Activated naive CD8-positive, alpha-beta T cell treated with anti-CD3 and anti-CD28 coated beads for 36 hours (primary cell): Measurements from ENCODE around the gene NBEA. TPM values are rescaled to one million over a fixed set of nuclear protein-coding genes. Genes with fewer than 3 reads are reported as not detected.

Experiments used
- DNase-seq: peaks from one replicate; pipeline ENCODE4 v3.0.0; 2021
- H3K27ac Mint-ChIP-seq: one replicate; pipeline ENCODE4 v1.8.0; 2022; ENCODE audit warnings: mild to moderate bottlenecking, moderate library complexity, mixed read lengths
- H3K27me3 Mint-ChIP-seq: one replicate; pipeline ENCODE4 v1.8.0; 2022; ENCODE audit warnings: mild to moderate bottlenecking, mixed read lengths
- H3K36me3 Mint-ChIP-seq: one replicate; pipeline ENCODE4 v1.8.0; 2021; ENCODE audit warnings: mild to moderate bottlenecking, mixed read lengths
- H3K4me1 Mint-ChIP-seq: one replicate; pipeline ENCODE4 v1.8.0; 2021; ENCODE audit warnings: mixed read lengths
- H3K4me3 Mint-ChIP-seq: one replicate; pipeline ENCODE4 v1.8.0; 2022; ENCODE audit warnings: mild to moderate bottlenecking, moderate library complexity, mixed read lengths
- H3K9me3 Mint-ChIP-seq: one replicate; pipeline ENCODE4 v1.8.0; 2022; ENCODE audit warnings: mixed read lengths
- total RNA-seq, 2 experiments: library from RNA; stranded (reverse); gene quantifications; one replicate each; pipeline ENCODE4 v1.2.3, GENCODE V29; 2021

NBEA gene
- total RNA-seq, 2 experiments from 2014 or later: 0.39 to 0.42 TPM

DNA sequence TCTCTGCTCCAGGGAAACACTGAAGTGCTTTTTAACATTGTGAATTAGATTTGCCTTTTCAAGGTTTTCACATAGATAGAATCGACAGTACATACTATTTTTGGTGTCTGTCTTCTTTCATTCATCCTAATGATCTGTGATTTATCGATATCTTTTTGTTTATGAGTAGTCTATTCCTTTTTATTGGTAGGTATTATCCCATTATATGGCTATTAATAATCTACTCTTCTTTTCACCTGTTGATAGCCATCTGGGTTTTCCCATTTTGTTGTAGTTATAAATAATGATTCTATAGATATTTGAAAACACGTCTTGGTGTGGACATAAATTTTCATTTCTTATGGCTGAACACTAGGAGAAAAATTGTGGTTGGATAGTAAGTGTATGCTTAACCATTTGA lies 271.8 kb downstream of the NBEA start:
- Mint-ChIP-seq H3K27ac (no peak overlapping the region), H3K4me1 (no peaks in the 10 kb centered on the region), H3K9me3 (no peaks in the 10 kb centered on the region)

DNA sequence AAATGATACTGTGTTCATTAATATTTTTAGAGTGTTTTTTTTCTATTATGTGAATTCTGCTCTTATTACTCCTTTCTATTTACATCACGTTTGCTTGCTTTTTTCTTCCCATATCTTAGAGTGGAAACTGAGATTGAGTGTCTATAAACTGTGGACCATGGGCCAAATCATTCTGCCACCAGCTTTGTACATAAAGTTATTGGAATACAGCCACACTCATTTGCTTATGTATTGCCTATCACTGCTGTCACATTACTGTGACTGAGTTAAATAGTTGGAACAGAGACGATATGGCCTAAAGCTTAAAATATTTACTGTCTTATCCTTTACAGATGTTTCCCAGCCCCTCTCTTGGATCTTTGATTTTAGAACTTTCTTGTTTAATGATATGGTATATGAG lies 274.1 kb downstream of the NBEA start:
- H3K9me3 Mint-ChIP-seq: peaks cover 3% of the 10 kb centered on the region

More for the DNA sequence above, 271.8 kb downstream of the NBEA start:
- Mint-ChIP-seq H3K36me3 (peaks cover 1% of the 10 kb centered on the region), H3K4me3 (no peak overlapping the region), H3K27me3 (no peaks in the 10 kb centered on the region)
- no peak for DNase-seq

DNA sequence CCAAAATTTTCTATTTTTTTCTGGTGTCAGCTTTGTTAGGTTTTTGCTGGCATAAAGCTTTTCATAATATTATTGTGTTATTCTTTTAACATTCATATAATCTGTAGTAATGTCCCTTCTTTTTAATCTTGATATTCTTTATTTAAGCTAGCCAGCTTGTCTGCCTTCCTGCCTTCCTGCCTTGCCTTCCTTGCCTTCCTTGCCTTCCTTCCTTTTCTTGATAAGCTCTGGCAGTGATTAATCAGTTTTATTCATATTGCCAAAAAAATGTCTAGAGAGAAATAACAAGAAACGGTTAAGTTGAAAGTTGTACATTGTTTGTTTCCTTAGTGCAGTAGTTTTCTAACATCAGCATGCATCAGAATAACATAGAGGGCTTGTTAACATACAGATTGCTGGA lies 277.0 kb downstream of the NBEA start:
- Mint-ChIP-seq H3K9me3 (peaks cover 3% of the 10 kb centered on the region), H3K27ac (no peak overlapping the region), H3K36me3 (peaks cover 6% of the 10 kb centered on the region), H3K27me3 (no peaks in the 10 kb centered on the region), H3K4me3 (no peak overlapping the region), H3K4me1 (no peaks in the 10 kb centered on the region)
- no peak for DNase-seq

More for the DNA sequence above, 274.1 kb downstream of the NBEA start:
- Mint-ChIP-seq H3K27ac (no peak overlapping the region), H3K4me1 (no peaks in the 10 kb centered on the region), H3K4me3 (no peak overlapping the region), H3K27me3 (no peaks in the 10 kb centered on the region), H3K36me3 (peaks cover 6% of the 10 kb centered on the region)
- no peak for DNase-seq

DNA sequence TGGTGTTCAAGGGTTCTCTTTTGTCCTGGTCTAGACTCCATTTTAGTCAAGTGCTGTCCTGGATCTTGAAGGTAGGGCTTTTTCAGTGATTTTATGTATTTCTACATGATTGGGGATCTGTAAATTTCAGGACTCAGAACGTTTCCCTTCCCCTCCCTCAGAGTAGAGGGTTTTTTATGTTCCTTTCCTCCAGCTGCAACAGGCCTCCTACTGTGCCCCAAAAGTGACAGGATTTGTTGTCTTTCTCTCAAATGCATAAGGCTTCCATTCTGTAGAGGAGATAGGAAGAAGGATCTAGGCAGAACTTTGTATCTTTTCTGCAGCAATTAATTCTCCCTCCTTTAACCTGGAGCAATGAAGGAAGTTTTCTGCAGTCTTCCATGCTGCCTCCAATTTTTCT lies 283.1 kb downstream of the NBEA start:
- Mint-ChIP-seq H3K27me3 (no peaks in the 10 kb centered on the region), H3K36me3 (peaks cover 6% of the 10 kb centered on the region), H3K4me1 (no peaks in the 10 kb centered on the region), H3K9me3 (peaks cover 3% of the 10 kb centered on the region), H3K27ac (no peak overlapping the region), H3K4me3 (no peak overlapping the region)
- no peak for DNase-seq

DNA sequence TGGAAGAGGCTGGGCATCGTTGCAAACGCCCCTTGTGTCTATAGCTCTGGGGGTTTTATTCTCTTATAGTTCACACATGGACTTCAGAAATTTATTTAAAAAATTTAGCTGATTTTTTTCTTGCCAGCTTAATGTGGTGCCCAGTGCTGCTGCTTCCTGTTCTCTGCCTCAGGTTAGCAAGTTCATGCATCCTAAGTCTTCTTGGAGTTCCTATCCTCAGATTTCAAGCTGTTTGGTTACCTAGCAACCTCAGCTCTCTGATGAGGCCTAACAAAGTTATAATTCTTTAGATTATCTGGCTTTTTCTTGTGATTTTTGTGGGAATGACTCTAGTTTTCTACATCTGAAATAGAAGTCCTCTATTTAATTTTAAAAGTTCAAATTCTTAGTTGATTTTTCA lies 283.5 kb downstream of the NBEA start:
- no peaks in the 10 kb centered on the region for H3K4me1 Mint-ChIP-seq

DNA sequence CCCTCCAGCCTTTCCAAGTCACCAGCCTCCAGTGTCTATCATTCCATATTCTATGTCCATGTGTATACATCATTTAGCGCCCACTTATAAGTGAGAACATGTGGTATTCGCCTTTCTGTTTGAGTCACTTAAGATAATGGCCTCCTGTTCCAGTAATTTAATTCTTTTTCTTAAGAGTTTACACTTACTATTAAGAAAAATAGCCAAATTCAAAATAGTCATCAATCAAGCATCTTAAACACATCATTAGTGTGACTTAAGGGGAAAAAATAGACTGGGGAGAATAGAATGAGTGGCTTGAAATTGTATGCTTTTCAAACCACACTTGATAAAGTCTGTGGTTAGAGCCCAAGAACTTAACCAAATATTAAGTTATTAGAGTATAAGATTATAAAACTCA lies 286.5 kb downstream of the NBEA start:
- Mint-ChIP-seq H3K27ac (no peak overlapping the region), H3K9me3 (no peaks in the 10 kb centered on the region), H3K4me3 (no peak overlapping the region), H3K36me3 (no peaks in the 10 kb centered on the region), H3K27me3 (no peaks in the 10 kb centered on the region), H3K4me1 (no peaks in the 10 kb centered on the region)
- DNase-seq: no peak

More for the DNA sequence above, 283.5 kb downstream of the NBEA start:
- H3K27me3 Mint-ChIP-seq: no peaks in the 10 kb centered on the region
- peaks cover 3% of the 10 kb centered on the region for H3K9me3 Mint-ChIP-seq
- H3K27ac Mint-ChIP-seq: no peak overlapping the region
- H3K36me3 Mint-ChIP-seq: peaks cover 6% of the 10 kb centered on the region
- H3K4me3 Mint-ChIP-seq: no peak overlapping the region
- DNase-seq: no peak

DNA sequence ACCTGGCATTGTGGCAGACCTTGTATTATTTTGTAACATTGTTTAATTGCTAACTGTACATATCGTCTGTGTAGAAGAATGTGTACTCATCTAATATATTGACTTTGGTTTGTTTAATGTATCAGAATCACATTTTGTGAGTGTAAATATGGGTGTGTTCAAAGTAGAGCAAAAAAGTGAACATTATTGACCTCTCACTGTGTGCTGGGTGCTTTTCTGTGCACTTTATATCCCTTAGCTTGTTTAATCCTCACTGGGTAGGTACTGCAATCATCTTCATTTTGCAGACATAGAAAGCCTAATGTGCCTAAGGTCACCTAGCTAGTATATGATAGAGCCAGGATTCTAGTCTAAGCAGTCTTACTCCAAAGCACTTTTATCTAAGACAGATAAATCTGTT lies 289.4 kb downstream of the NBEA start:
- DNase-seq: no peak
- Mint-ChIP-seq H3K4me3 (no peak overlapping the region), H3K36me3 (no peaks in the 10 kb centered on the region), H3K27ac (no peak overlapping the region), H3K4me1 (no peaks in the 10 kb centered on the region), H3K9me3 (no peaks in the 10 kb centered on the region), H3K27me3 (no peaks in the 10 kb centered on the region)

DNA sequence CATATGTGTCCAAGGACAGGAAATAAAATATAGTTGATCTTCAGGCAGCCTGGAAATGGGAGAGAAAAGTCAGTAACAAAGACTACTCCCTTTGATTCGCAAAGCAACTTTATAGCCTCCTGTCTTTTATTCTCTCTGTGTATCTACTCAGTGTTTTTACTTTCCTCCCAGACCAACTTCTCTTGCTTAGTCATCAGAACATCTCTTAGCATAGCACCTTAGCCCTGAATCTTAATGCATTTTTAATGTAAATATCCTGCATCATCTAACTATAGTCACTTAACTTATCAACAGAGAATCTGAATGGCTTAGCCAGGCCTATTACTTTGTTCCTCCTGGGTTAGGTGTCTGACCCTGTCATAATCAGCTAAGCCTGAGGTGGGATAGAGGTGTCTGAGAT lies 296.2 kb downstream of the NBEA start:
- no peaks in the 10 kb centered on the region for H3K27me3 Mint-ChIP-seq
- no peaks in the 10 kb centered on the region for H3K4me1 Mint-ChIP-seq
- H3K27ac Mint-ChIP-seq: no peak overlapping the region
- DNase-seq: no peak
- H3K9me3 Mint-ChIP-seq: no peaks in the 10 kb centered on the region
- no peaks in the 10 kb centered on the region for H3K36me3 Mint-ChIP-seq
- no peak overlapping the region for H3K4me3 Mint-ChIP-seq

DNA sequence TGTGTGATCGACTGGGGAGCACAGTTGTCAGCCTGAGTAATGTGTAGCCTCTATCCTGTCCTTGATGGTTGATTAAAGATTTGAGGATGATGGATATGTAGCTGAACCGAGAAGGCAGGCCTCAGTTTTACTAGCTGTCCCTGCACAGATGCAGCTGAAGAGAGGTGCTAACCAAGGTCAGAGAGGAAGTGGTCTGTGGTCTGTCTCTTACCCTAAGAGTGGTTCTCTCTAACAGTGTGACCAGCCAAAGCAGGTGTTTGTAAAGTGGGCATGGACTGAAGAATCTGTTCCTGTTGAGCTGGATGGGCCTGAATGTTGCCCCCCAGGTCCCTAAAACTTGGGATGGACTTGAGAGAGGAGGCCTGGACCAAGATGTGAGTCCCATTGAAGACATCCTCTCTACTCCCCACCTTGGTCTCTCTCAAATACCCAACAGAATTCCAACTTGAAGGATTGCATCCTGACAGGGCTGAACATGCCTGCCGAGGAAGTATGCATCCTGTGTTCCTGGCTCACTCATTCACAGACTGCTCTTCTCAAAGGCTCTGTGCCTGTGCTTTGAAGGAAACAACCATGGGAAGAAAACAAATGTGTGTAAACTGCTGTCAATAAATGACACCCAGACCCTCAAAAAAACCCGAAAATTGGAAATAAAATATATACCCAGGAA lies 310.6 kb downstream of the NBEA start:
- no peaks in the 10 kb centered on the region for H3K27me3 Mint-ChIP-seq
- peaks cover 2% of the 10 kb centered on the region for H3K9me3 Mint-ChIP-seq
- peaks cover 23% of the 10 kb centered on the region for H3K36me3 Mint-ChIP-seq
- H3K4me1 Mint-ChIP-seq: no peaks in the 10 kb centered on the region
- H3K4me3 Mint-ChIP-seq: no peak overlapping the region
- no peak overlapping the region for H3K27ac Mint-ChIP-seq
- no peak for DNase-seq

DNA sequence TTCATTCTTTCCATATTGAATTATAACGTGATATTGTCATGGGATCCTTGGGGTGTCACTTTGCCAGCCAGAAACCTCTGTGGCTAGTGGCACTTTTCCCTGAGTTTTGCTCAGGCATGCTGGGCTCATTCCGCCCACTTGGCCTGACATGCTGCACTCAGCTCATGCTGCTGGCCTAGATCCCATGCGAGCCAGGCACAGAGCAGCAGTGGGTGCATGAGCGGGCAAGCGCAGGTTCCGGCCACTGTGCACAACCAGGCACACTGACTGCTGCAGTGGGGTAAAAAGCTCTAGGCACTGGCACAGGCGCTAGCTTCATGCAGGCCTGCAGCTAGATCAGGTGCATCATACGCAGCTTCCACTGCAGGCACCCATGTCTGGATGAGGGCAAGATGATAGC lies 313.2 kb downstream of the NBEA start:
- Mint-ChIP-seq H3K27ac (no peak overlapping the region), H3K9me3 (no peaks in the 10 kb centered on the region), H3K4me1 (no peaks in the 10 kb centered on the region), H3K36me3 (peaks cover 16% of the 10 kb centered on the region), H3K27me3 (no peaks in the 10 kb centered on the region), H3K4me3 (no peak overlapping the region)
- no peak for DNase-seq

DNA sequence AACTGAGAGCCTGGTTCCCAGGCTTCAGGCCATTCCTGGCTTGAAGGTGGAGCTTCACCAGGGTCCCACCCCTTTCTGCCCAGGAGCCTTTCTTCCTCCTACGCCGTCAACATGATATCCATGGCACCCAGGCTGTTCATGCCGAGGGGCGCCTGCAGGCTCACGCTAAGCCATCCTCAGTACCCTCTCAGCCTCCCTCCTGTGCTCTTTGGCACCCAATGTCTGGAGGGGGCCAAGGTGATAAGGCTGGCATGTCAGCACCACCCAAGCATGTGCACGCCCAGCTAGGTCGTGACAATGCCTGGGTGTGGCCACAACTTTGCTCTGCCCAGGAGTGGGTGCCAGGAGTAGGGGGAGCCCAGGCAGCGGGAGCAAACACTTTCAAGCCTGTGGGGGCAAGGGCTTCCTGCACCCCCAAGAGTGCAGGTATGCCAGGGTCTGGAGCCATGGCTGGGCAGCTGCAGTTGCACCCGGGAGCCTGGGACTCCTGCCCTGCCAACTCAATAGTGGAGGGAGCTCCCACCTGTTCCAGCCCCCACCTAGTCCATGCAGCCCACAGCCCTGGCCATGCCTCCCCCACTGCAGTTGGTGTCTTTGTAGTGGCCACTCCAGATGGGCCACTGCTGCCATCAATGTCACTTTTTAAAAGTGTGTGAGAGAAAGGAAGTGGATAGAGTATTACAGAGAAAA lies 314.5 kb downstream of the NBEA start:
- no peak for DNase-seq
- Mint-ChIP-seq H3K27ac (no peak overlapping the region), H3K4me1 (no peaks in the 10 kb centered on the region), H3K9me3 (peaks cover 2% of the 10 kb centered on the region), H3K36me3 (peaks cover 14% of the 10 kb centered on the region), H3K27me3 (no peaks in the 10 kb centered on the region), H3K4me3 (no peak overlapping the region)

DNA sequence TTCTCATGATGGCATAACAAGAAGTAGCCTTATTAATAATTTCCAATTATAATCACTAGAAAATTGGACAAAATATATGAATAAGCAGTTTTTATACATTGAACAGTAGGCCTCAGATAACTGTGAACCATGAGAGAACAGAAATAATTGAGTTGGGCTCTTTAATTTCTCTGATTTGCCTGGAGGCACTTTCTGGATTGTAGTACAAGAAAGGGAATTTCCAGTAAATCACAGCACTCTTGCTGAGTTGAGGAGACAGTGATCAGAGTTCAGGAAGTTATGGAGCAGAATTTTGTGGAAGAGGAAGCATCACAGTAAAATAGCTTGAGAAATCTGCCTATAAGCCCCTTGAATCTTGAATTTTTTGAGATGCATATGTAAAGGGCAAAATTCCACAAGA lies 318.2 kb downstream of the NBEA start:
- no peak overlapping the region for H3K4me3 Mint-ChIP-seq
- peaks cover 14% of the 10 kb centered on the region for H3K9me3 Mint-ChIP-seq
- peaks cover 8% of the 10 kb centered on the region for H3K36me3 Mint-ChIP-seq
- no peak for DNase-seq
- no peaks in the 10 kb centered on the region for H3K4me1 Mint-ChIP-seq
- no peaks in the 10 kb centered on the region for H3K27me3 Mint-ChIP-seq
- H3K27ac Mint-ChIP-seq: no peak overlapping the region

DNA sequence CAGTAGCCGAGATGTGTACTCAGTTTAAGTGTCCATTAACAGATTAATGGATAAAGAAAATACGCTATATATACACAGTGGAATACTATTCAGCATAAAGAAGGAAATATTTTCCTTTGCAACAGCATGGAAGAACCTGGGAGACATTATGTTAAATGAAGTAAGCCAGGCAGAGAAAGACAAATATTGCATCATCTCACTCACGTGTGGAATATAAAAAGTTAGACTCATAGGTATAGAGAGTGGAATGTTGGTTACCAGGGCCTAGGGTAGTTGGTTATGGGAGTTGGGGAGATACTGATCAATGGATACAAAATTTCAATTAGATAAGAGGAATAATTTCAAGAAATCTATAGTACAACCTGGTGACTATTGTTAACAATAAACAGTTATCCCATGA lies 324.3 kb downstream of the NBEA start:
- Mint-ChIP-seq H3K4me3 (no peak overlapping the region), H3K9me3 (peaks cover 29% of the 10 kb centered on the region), H3K36me3 (peaks cover 14% of the 10 kb centered on the region), H3K4me1 (no peaks in the 10 kb centered on the region), H3K27me3 (no peaks in the 10 kb centered on the region), H3K27ac (no peak overlapping the region)
- DNase-seq: no peak

DNA sequence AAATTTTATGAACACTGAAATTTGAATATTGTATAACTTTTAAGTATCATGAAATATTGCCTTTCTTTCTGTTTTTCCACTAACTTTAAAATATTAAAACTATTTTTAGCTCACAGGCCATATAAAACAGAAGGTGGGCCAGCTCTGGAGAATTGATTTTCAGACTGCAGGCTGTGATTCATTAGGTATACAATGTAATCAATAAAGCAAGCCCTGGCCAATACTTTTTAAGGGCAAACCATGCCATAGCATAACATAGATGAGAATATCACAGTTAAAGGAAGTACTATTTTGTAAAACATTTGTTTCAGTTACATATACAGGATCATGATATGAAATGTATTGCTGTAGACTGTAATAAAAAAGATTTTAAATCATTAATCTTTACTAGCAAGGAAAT lies 336.8 kb downstream of the NBEA start:
- H3K36me3 Mint-ChIP-seq: no peaks in the 10 kb centered on the region
- H3K27ac Mint-ChIP-seq: no peak overlapping the region
- no peak overlapping the region for H3K4me3 Mint-ChIP-seq
- peaks cover 11% of the 10 kb centered on the region for H3K9me3 Mint-ChIP-seq
- DNase-seq: no peak
- no peaks in the 10 kb centered on the region for H3K4me1 Mint-ChIP-seq
- H3K27me3 Mint-ChIP-seq: no peaks in the 10 kb centered on the region

DNA sequence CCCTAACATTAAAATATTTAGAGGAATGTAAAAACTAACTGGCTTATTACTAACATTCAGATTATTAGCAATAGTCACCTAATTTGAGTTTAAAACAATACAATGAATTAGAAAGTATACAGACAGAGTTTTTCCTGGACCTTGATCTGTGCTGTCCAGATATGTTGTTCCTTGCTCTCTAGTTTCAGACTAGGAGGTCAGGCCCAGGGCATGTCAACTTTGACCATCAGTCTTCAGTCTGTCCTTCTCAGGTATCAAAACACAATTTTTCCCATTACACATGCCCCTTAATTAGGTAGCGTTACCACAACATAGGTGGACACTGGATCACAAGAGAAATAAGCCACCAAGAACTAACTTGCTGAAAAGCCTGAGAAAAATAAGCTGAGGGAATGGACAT lies 337.4 kb downstream of the NBEA start:
- no peaks in the 10 kb centered on the region for H3K36me3 Mint-ChIP-seq

DNA sequence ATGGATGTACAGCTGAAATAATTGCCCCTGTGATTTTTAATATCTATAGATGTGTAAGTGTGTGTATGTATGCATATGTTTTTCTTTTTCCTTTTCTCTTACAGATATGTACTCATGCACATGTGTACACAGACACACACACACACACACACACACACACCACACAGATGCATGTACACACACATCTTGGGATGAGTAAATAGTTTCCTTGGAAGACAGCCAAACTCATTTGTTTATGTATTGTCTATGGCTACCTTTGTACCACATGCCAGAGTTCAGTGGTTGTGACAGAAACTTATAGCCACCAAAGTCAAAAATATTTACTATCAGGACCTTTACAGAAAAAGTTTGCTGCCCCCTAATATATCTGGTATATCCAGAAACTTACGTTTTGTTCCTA lies 341.8 kb downstream of the NBEA start:
- H3K36me3 Mint-ChIP-seq: no peaks in the 10 kb centered on the region
- no peaks in the 10 kb centered on the region for H3K27me3 Mint-ChIP-seq
- no peak overlapping the region for H3K27ac Mint-ChIP-seq
- no peak overlapping the region for H3K4me3 Mint-ChIP-seq
- no peaks in the 10 kb centered on the region for H3K9me3 Mint-ChIP-seq
- DNase-seq: no peak
- no peaks in the 10 kb centered on the region for H3K4me1 Mint-ChIP-seq

More for the DNA sequence above, 337.4 kb downstream of the NBEA start:
- no peaks in the 10 kb centered on the region for H3K27me3 Mint-ChIP-seq
- peaks cover 5% of the 10 kb centered on the region for H3K9me3 Mint-ChIP-seq
- H3K4me1 Mint-ChIP-seq: no peaks in the 10 kb centered on the region
- DNase-seq: no peak
- H3K4me3 Mint-ChIP-seq: no peak overlapping the region
- H3K27ac Mint-ChIP-seq: no peak overlapping the region
